Liver (tissue), 3 donors: ENCODE measurements around the gene TSC22D3.
"Not testable (repeated sequence)": the region's sequence is repeated elsewhere in the genome, so short reads cannot be mapped to it uniquely, and the experiment has no call there.

ENCODE experiments used
- CTCF ChIP-seq: fragments of 150-350 bp; IDR thresholded peaks from 2 replicates; pipeline ENCODE4 v1.5.1; 2017; ENCODE audit warnings: improper control_type of control experiment, low read depth, low read length; ENCODE audit not compliant: missing input control
- FOXA2 ChIP-seq: IDR thresholded peaks from 2 replicates; pipeline ENCODE4 v1.6.1; 2016; ENCODE audit warnings: antibody characterized with exemption
- GABPA ChIP-seq, 2 donors: IDR thresholded peaks in 1 of 2; conservative IDR thresholded peaks in 1 of 2; 2 replicates each; pipeline ENCODE4 v1.6.1; 2016; ENCODE audit warnings: antibody characterized with exemption in 2 of 2, mild to moderate bottlenecking in 1 of 2, moderate library complexity in 1 of 2
- JUND ChIP-seq, 2 donors: IDR thresholded peaks; 2 replicates each; pipeline ENCODE4 v1.6.1; 2016; ENCODE audit warnings: antibody characterized with exemption in 2 of 2
- REST ChIP-seq: IDR thresholded peaks from 2 replicates; pipeline ENCODE4 v1.6.1; 2016; ENCODE audit warnings: antibody characterized with exemption, mild to moderate bottlenecking
- TAF1 ChIP-seq: conservative IDR thresholded peaks from 2 replicates; pipeline ENCODE4 v1.6.1; 2016; ENCODE audit warnings: antibody characterized with exemption, mild to moderate bottlenecking
- YY1 ChIP-seq: IDR thresholded peaks from 2 replicates; pipeline ENCODE4 v1.6.1; 2016; ENCODE audit warnings: antibody characterized with exemption, mild to moderate bottlenecking
- ZBTB33 ChIP-seq: IDR thresholded peaks from 2 replicates; pipeline ENCODE4 v1.6.1; 2016; ENCODE audit warnings: antibody characterized with exemption
- donor health status: healthy.
- donor health status: healthy.

- TF ChIP-seq CTCF; ZBTB33; GABPA (IDR thresholded peaks at IDR 0.05 in 1 of 2, conservative IDR thresholded peaks at IDR 0.05 in 1 of 2); TAF1; YY1; REST; JUND (IDR thresholded peaks at IDR 0.05); FOXA2: not testable (repeated sequence)
Measured at GRCh38 chrX:107671256-107671655, 104.3 kb downstream of the TSC22D3 start.
